ENCODE measurements around the gene ATOX1.

DNA sequence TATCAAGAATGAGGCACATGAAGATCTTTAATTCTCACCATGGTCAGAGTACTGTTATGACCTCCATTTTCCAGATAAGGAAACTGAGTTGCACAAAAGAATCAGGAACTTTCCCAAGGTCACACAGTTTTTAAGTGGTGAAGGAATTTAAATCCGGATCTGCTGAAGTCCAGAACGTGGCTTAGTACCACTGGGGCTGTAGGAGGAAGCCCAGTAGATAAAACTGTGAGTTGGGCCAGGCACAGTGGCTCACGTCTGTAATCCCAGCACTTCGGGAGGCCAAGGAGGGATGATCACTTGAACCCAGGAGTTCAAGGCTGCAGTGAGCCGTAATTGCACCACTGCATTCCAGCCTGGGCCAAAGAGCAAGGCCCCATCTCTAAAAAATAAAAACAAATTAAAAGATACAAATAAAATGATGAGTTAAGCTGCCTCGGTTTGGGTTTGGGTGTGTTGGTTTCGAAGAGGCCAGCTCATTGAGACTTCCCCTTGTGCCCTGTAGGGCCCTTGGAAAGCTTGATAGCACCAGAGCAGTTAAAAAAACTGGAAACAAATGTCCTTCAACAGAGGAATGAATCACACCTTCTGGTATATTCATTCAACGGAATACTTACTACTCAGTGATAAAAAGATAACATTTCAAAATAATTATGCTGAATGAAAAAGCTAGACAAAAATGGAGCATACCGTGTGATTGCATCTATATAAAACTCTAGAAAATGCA lies 20.1 kb downstream of the ATOX1 start:
- TF ChIP-seq YY1 (IDR thresholded peaks at IDR 0.05; ENCODE audit: insufficient read depth, insufficient read length), result no peak
- no peak for TF ChIP-seq ZNF274 (IDR thresholded peaks at IDR 0.05; ENCODE audit: low read depth, low read length)
